ENCODE data around the gene WDR75. TPM values are rescaled to one million over a fixed set of nuclear protein-coding genes. Genes with fewer than 3 reads are reported as not detected.
A peak's percentile ranks its signal among the peaks of the same experiment; 100 is the strongest.

Gene WDR75
- total RNA-seq, 1 donor from 2014 or later: 61.4 TPM

DNA sequence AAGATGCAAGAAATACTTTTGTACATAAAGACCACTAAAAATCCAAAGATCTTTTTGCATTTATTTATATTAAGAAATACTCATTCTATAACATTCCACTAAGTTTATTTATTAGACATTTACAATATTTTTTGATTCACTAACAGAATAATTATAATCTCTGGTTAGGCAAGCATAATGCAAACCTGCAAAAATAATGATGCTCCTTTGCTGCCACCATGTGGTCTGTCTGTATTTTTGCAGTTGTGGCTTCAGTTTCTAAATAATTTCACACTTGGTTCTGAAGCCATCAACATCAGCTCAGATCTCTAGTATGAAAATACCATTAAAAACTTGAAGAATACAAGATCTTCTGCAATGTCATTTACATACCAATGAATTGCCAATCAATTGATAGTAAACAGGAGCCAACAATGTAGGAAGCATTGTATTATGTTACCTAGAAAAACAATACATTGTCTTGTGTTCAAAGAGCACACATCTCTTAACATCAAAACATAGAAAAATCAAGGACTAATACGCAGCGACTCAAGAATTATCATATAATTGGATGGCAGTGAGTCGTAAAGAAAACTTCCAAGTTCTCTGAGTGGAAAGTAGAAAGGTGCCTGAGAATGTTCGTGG, 28.8 kb upstream of the WDR75 start:
- peak overlapping the region; percentile 85 for H3K27ac Mint-ChIP-seq
- DNase-seq (ENCODE audit: low spot score in 2 of 2, unreplicated experiment in 2 of 2): peak in 1 of 2 experiments; percentile 67
- TF ChIP-seq CTCF (IDR thresholded peaks at IDR 0.05; ENCODE audit: unreplicated experiment): peak; percentile 81
- H3K4me1 Mint-ChIP-seq: peaks cover 47% of the 10 kb centered on the region
- H3K36me3 Mint-ChIP-seq: no peaks in the 10 kb centered on the region
- H3K9me3 Mint-ChIP-seq: peaks cover 9% of the 10 kb centered on the region
- H3K27me3 Mint-ChIP-seq (ENCODE audit: low read depth): no peaks in the 10 kb centered on the region
- no peak overlapping the region for H3K4me3 Mint-ChIP-seq

DNA sequence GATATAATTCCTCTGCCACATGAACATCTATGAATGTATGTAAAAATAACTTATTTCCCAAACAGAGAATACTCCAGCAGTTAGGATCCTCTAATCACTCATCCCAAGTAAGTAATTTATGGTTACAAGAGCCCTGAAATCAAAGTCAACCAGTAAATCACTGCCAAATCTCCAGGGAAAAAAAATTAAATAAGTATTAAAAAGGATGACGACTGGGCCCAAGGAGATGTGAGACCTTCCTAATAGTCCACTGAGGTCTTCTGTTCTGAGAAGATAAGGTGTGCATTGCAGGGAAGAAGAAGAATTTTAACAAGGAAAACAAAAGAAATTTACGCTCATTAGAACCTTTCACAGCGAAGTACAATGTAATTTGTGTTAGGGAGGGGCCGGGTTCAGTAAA, 28.0 kb upstream of the WDR75 start:
- Mint-ChIP-seq H3K36me3 (no peaks in the 10 kb centered on the region), H3K27ac (peak overlapping the region; percentile 85), H3K27me3 (ENCODE audit: low read depth) (no peaks in the 10 kb centered on the region), H3K9me3 (peaks cover 9% of the 10 kb centered on the region), H3K4me3 (no peak overlapping the region), H3K4me1 (peaks cover 39% of the 10 kb centered on the region)
- no peak for DNase-seq (ENCODE audit: low spot score in 2 of 2, unreplicated experiment in 2 of 2)
- no peak for TF ChIP-seq CTCF (IDR thresholded peaks at IDR 0.05; ENCODE audit: unreplicated experiment)

DNA sequence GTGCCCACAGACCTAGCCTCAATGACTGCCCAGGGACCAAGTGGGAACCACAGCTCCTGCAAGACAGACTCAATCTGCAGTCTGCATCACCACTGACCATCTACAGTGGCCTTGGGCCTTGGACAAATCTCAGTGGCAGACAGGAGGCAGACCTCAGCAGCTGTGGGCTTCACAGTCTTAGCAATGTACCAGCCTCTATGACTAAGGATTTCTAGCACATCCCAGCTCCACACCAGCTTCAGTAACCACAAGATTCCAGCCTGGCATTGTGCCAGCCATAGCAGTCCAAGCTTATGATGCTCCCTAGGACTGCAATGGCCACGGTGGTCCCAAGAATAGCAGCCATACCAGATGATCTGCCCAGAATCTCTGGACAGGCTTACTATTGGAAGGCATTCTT, 19.6 kb upstream of the WDR75 start:
- Mint-ChIP-seq H3K36me3 (peaks cover 6% of the 10 kb centered on the region), H3K9me3 (peaks cover 21% of the 10 kb centered on the region), H3K27me3 (ENCODE audit: low read depth) (no peaks in the 10 kb centered on the region), H3K4me1 (no peaks in the 10 kb centered on the region), H3K27ac (no peak overlapping the region), H3K4me3 (no peak overlapping the region)
- TF ChIP-seq CTCF (IDR thresholded peaks at IDR 0.05; ENCODE audit: unreplicated experiment): no peak
- DNase-seq (ENCODE audit: low spot score in 2 of 2, unreplicated experiment in 2 of 2): no peak

- H3K36me3 Mint-ChIP-seq: peaks cover 8% of the 10 kb centered on the region
- H3K4me3 Mint-ChIP-seq: no peak overlapping the region
- peaks cover 17% of the 10 kb centered on the region for H3K9me3 Mint-ChIP-seq
- H3K4me1 Mint-ChIP-seq: peaks cover 6% of the 10 kb centered on the region
- no peaks in the 10 kb centered on the region for H3K27me3 Mint-ChIP-seq (ENCODE audit: low read depth)
- TF ChIP-seq CTCF (IDR thresholded peaks at IDR 0.05; ENCODE audit: unreplicated experiment): no peak
- H3K27ac Mint-ChIP-seq: no peak overlapping the region
- no peak for DNase-seq (ENCODE audit: low spot score in 2 of 2, unreplicated experiment in 2 of 2)
These were observed 16.3 kb upstream of the WDR75 start for GRCh38 chr2:189424961-189425360.

- Mint-ChIP-seq H3K27me3 (ENCODE audit: low read depth) (no peaks in the 10 kb centered on the region), H3K4me3 (no peak overlapping the region), H3K36me3 (peaks cover 8% of the 10 kb centered on the region), H3K9me3 (peaks cover 17% of the 10 kb centered on the region), H3K4me1 (peaks cover 9% of the 10 kb centered on the region), H3K27ac (no peak overlapping the region)
- no peak for TF ChIP-seq CTCF (IDR thresholded peaks at IDR 0.05; ENCODE audit: unreplicated experiment)
- DNase-seq (ENCODE audit: low spot score in 2 of 2, unreplicated experiment in 2 of 2): no peak
These were observed 15.6 kb upstream of the WDR75 start for GRCh38 chr2:189425676-189426075.

GRCh38 chr2:189426886-189427285, 14.4 kb upstream of the WDR75 start:
- Mint-ChIP-seq H3K4me3 (no peak overlapping the region), H3K27ac (no peak overlapping the region), H3K36me3 (peaks cover 11% of the 10 kb centered on the region), H3K9me3 (peaks cover 22% of the 10 kb centered on the region), H3K27me3 (ENCODE audit: low read depth) (no peaks in the 10 kb centered on the region), H3K4me1 (peaks cover 9% of the 10 kb centered on the region)
- no peak for TF ChIP-seq CTCF (IDR thresholded peaks at IDR 0.05; ENCODE audit: unreplicated experiment)
- DNase-seq (ENCODE audit: low spot score in 2 of 2, unreplicated experiment in 2 of 2): no peak

All from mesothelial cell of epicardium (in vitro differentiated cells).